H4 (cell line): ENCODE results near the gene MEPCE. TPM values are rescaled to one million over a fixed set of nuclear protein-coding genes. Genes with fewer than 3 reads are reported as not detected.

Experiments
- total RNA-seq: library from RNA; depleted of rRNA; stranded (reverse); fragments of >200 nt; shearing (Covaris generic); gene quantifications from 2 replicates; pipeline ENCODE4 v1.2.3, GENCODE V29; 2014; rRNA removed

The MEPCE gene
- total RNA-seq, 1 experiment from 2014 or later, result 25.8 TPM

Other genes with a start within 250 kb of the MEPCE start
- gene PVRIG, start 209.9 kb upstream of the MEPCE start, total RNA-seq, result not detected in 2 replicates
- gene SPDYE3, start 122.1 kb upstream of the MEPCE start, total RNA-seq, result not detected in 2 replicates
- 4.4 and 4.6 TPM in 2 replicates for gene PILRB, start 71.7 kb upstream of the MEPCE start, total RNA-seq
- gene PILRA, start 56.3 kb upstream of the MEPCE start, total RNA-seq, result 0.54 TPM in 1 of 2 replicates, not detected in the other
- 1.9 and 2.2 TPM in 2 replicates for gene ZCWPW1, start 1.1 kb upstream of the MEPCE start, total RNA-seq
- gene PPP1R35, start 6.7 kb downstream of the MEPCE start, total RNA-seq, result 22.6 and 31.5 TPM in 2 replicates
- 0.84 and 1.0 TPM in 2 replicates for gene SPACDR, start 34.4 kb downstream of the MEPCE start, total RNA-seq
- 19.4 and 28.2 TPM in 2 replicates for gene TSC22D4, start 49.4 kb downstream of the MEPCE start, total RNA-seq
- not detected in 2 replicates for gene NYAP1, start 54.1 kb downstream of the MEPCE start, total RNA-seq
- 4.9 and 7.6 TPM in 2 replicates for gene AGFG2, start 109.4 kb downstream of the MEPCE start, total RNA-seq
- gene SAP25, start 144.1 kb downstream of the MEPCE start, total RNA-seq, result not detected in 2 replicates
- 3.4 TPM in 2 replicates for gene LRCH4, start 156.3 kb downstream of the MEPCE start, total RNA-seq
- 0.15 TPM in 1 of 2 replicates, not detected in the other for gene FBXO24, start 156.5 kb downstream of the MEPCE start, total RNA-seq
- 123 and 180 TPM in 2 replicates for gene PCOLCE, start 172.5 kb downstream of the MEPCE start, total RNA-seq
- 10.1 and 18.5 TPM in 2 replicates for gene MOSPD3, start 182.7 kb downstream of the MEPCE start, total RNA-seq
- 0.25 TPM in 1 of 2 replicates, not detected in the other for gene TFR2, start 211.7 kb downstream of the MEPCE start, total RNA-seq
- not detected in 2 replicates for gene ACTL6B, start 226.6 kb downstream of the MEPCE start, total RNA-seq
- 65.0 and 67.1 TPM in 2 replicates for gene GNB2, start 243.9 kb downstream of the MEPCE start, total RNA-seq